ENCODE data around the gene SCP2D1. TPM values are rescaled to one million over a fixed set of nuclear protein-coding genes. Genes with fewer than 3 reads are reported as not detected.

SCP2D1 gene
- total and polyA plus RNA-seq, 2 experiments from 2014 or later = not detected

- ATAC-seq = peak; percentile 98
- Mint-ChIP-seq H3K27me3 (ENCODE audit: insufficient read depth, low read depth, poor library complexity) (peaks cover 10% of the 10 kb centered on the region), H3K9me3 (peaks cover under 1% of the 10 kb centered on the region; the same call in 1 of the 3 replicates)
These were observed 19.8 kb upstream of the SCP2D1 start for GRCh38 chr20:18793625-18794427.

More at GRCh38 chr20:18793625-18794427, 19.8 kb upstream of the SCP2D1 start:
- Histone ChIP-seq H3K4me2 (peak overlapping the region; percentile 93), H3K9me2 (ENCODE audit: insufficient read depth) (0 out of 2 replicates have a peak, but pooled peaks cover 15% of the 10 kb centered on the region), H4K20me1 (replicated peaks; ENCODE audit: insufficient read depth) (no peaks in the 10 kb centered on the region), H3F3A (replicated peaks; ENCODE audit: low read depth) (no peaks in the 10 kb centered on the region), H3K4me1 (ENCODE audit: insufficient read depth) (peaks cover 4% of the 10 kb centered on the region; the same call in 1 of the 2 replicates), H3K4me3 (peak overlapping the region; percentile 71), H3K79me2 (replicated peaks; ENCODE audit: insufficient read depth) (no peaks in the 10 kb centered on the region), H3K36me3 (ENCODE audit: insufficient read depth) (no peaks in the 10 kb centered on the region), H2AFZ (peak overlapping the region; percentile 90), H3K27me3 (ENCODE audit: insufficient read depth) (0 out of 2 replicates have a peak, but pooled peaks cover 8% of the 10 kb centered on the region), H3K27ac (ENCODE audit: low read depth) (no peak overlapping the region)
- peaks cover 4% of the 10 kb centered on the region; the same call in 2 of the 3 replicates for H3K4me1 Mint-ChIP-seq
- no peak for TF ChIP-seq NANOG (IDR thresholded peaks at IDR 0.05; ENCODE audit: borderline replicate concordance)
- TF ChIP-seq CREB1 (CRISPR knock-in tag; IDR thresholded peaks at IDR 0.05; ENCODE audit: low read depth) = peak; percentile 93
- TF ChIP-seq ETS1 (IDR thresholded peaks at IDR 0.05) = peak; percentile 95
- peak; percentile 75 for TF ChIP-seq POLR2AphosphoS5 (IDR thresholded peaks at IDR 0.05; ENCODE audit: low read depth)
- TF ChIP-seq JUNB (IDR thresholded peaks at IDR 0.05; ENCODE audit: unreplicated experiment) = no peak
- TF ChIP-seq REST (IDR thresholded peaks at IDR 0.05; ENCODE audit: unreplicated experiment) = no peak
- no peak for TF ChIP-seq ZNF331 (CRISPR knock-in tag; IDR thresholded peaks at IDR 0.05; ENCODE audit: low read depth)
- TF ChIP-seq CTCF (conservative IDR thresholded peaks at IDR 0.05; ENCODE audit: low read depth in 2 of 2) = peak in 1 of 2 experiments; percentile 48; a peak in 2 of 4 replicates
- TF ChIP-seq EZH2 (IDR thresholded peaks at IDR 0.05; ENCODE audit: low read depth, unreplicated experiment) = no peak
- peak overlapping the region; percentile 89; the same call in 1 of the 2 replicates for H3K27ac Mint-ChIP-seq
- peak; percentile 96 for DNase-seq (ENCODE audit: low spot score)
- no peaks in the 10 kb centered on the region for H3K36me3 Mint-ChIP-seq (ENCODE audit: low read depth)
- H3K4me3 Mint-ChIP-seq = peak overlapping the region; percentile 96

Data from GM23338 (cell line).